GM12878 (cell line): ENCODE data around the gene RRN3. TPM values are rescaled to one million over a fixed set of nuclear protein-coding genes. Genes with fewer than 3 reads are reported as not detected.

Source experiments
- BCL3 ChIP-seq: IDR thresholded peaks from 2 replicates; pipeline ENCODE4 v1.6.1; 2011; ENCODE audit warnings: borderline replicate concordance, low read depth, mild to moderate bottlenecking, moderate library complexity, low read length; ENCODE audit not compliant: insufficient read depth, poor library complexity, severe bottlenecking
- CREB1 ChIP-seq: IDR thresholded peaks from 2 replicates; pipeline ENCODE4 v1.6.1; 2012; ENCODE audit warnings: low read depth, mild to moderate bottlenecking, inconsistent platforms
- E2F4 ChIP-seq: IDR thresholded peaks from 2 replicates; pipeline ENCODE4 v1.6.1; 2012; ENCODE audit warnings: low read depth, low read length, improper control_type of control experiment
- EGR1 ChIP-seq, 2 experiments: IDR thresholded peaks; 1 replicate in 1 of 2; 2 replicates in 1 of 2; pipeline ENCODE4 v1.6.1; 2011 to 2012; ENCODE audit warnings: low read depth in 2 of 2, low read length in 2 of 2, borderline replicate concordance in 1 of 2, mild to moderate bottlenecking in 1 of 2, moderate library complexity in 1 of 2
- HCFC1 ChIP-seq: fragments of 150-350 bp; IDR thresholded peaks from 2 replicates; pipeline ENCODE4 v1.6.1; 2014; ENCODE audit warnings: low read length
- KLF5 ChIP-seq: fragments of 450-650 bp; IDR thresholded peaks from 2 replicates; pipeline ENCODE4 v1.6.1; 2014; ENCODE audit warnings: mild to moderate bottlenecking; ENCODE audit not compliant: partially characterized antibody
- NKRF ChIP-seq: fragments of 450-650 bp; conservative IDR thresholded peaks from 2 replicates; pipeline ENCODE4 v1.6.1; 2017; ENCODE audit warnings: mild to moderate bottlenecking, moderate library complexity
- PRDM15 ChIP-seq: fragments of 450-650 bp; formaldehyde crosslinking; IDR thresholded peaks from 2 replicates; pipeline ENCODE4 v1.4.0; 2020; ENCODE audit warnings: mild to moderate bottlenecking, moderate library complexity
- RELA ChIP-seq: fragments of 450-650 bp; IDR thresholded peaks from 2 replicates; pipeline ENCODE4 v1.8.0; 2014; ENCODE audit warnings: borderline replicate concordance; ENCODE audit not compliant: partially characterized antibody
- SIN3A ChIP-seq: IDR thresholded peaks from 2 replicates; pipeline ENCODE4 v1.6.1; 2012; ENCODE audit warnings: low read depth, low read length, improper control_type of control experiment
- SP1 ChIP-seq: IDR thresholded peaks from one replicate; pipeline ENCODE4 v1.6.1; 2011; ENCODE audit warnings: low read depth, low read length
- SPI1 ChIP-seq: IDR thresholded peaks from 2 replicates; pipeline ENCODE4 v1.6.1; 2011; ENCODE audit warnings: low read depth, mild to moderate bottlenecking, low read length, moderate library complexity, borderline replicate concordance; ENCODE audit not compliant: insufficient read depth
- SREBF2 ChIP-seq: IDR thresholded peaks from 2 replicates; pipeline ENCODE4 v1.6.1; 2012; ENCODE audit warnings: mild to moderate bottlenecking, low read length
- TCF3 ChIP-seq: IDR thresholded peaks from 2 replicates; pipeline ENCODE4 v1.6.1; 2012; ENCODE audit warnings: low read depth, mild to moderate bottlenecking, low read length, borderline replicate concordance; ENCODE audit not compliant: insufficient read depth
- TCF7 ChIP-seq: IDR thresholded peaks from 2 replicates; pipeline ENCODE4 v1.6.1; 2014; ENCODE audit warnings: antibody characterized with exemption, borderline replicate concordance
- ZBTB40 ChIP-seq: fragments of 450-650 bp; IDR thresholded peaks from 2 replicates; pipeline ENCODE4 v1.6.1; 2016; ENCODE audit warnings: mild to moderate bottlenecking, moderate library complexity, borderline replicate concordance
- polyA plus RNA-seq, 11 experiments: library from polyadenylated mRNA; depleted of rRNA in 4 of 11; unstranded in 6 of 11; stranded (reverse) in 5 of 11; fragments of >200 nt; fragmentation: Nextera tagmentation in 4 of 11; fragmentation: Illumina TruSeq in 1 of 11; extraction: Ambion mirVana in 4 of 11; extraction: Trizol in 1 of 11; gene quantifications; 1 replicate in 1 of 11; 2 replicates in 10 of 11; pipeline versions ENCODE4 v1.2.1 to v1.2.3, GENCODE V29; 2011 to 2016; ENCODE audit warnings: inconsistent platforms in 2 of 11, missing spikeins in 2 of 11, low read depth in 1 of 11
- total RNA-seq, 4 experiments: library from RNA; depleted of rRNA in 3 of 4; stranded (reverse); fragments of >200 nt in 3 of 4; fragmentation: Illumina TruSeq in 1 of 4; extraction: Trizol in 1 of 4; gene quantifications; 2 replicates each; pipeline versions ENCODE4 v1.2.1 to v1.2.3, GENCODE V29; 2013 to 2021

RRN3 gene
- total and polyA plus RNA-seq, 10 of the 15 experiments (the other 5 are each of a cell fraction or from before 2014, with no cell fraction given) = 21.9 to 55.5 (median 33.2) TPM

- TF ChIP-seq NKRF = peak; percentile 76; the same call in 1 of the 2 replicates
- no peak for TF ChIP-seq PRDM15 (CRISPR knock-in tag)
- TF ChIP-seq SP1 = no peak
- TF ChIP-seq HCFC1 = no peak
- TF ChIP-seq TCF7 = no peak
- no peak for TF ChIP-seq TCF3
- TF ChIP-seq BCL3 = no peak
- TF ChIP-seq SREBF2 = no peak
- TF ChIP-seq SPI1 = no peak
- TF ChIP-seq CREB1 = no peak
- TF ChIP-seq RELA = no peak
- TF ChIP-seq EGR1 (IDR thresholded peaks at IDR 0.05; ENCODE audit: borderline replicate concordance in 1 of 2, low read depth in 2 of 2, low read length in 2 of 2) = no peak
- no peak for TF ChIP-seq E2F4
- TF ChIP-seq ZBTB40 = no peak
- TF ChIP-seq SIN3A = no peak
- no peak for TF ChIP-seq KLF5
Measured at GRCh38 chr16:15055141-15056053, 38.7 kb downstream of the RRN3 start (continued).
